DOHH2 (cell line): Measurements from ENCODE around the gene PCDH17.

Experiments used
- H3F3A ChIP-seq: fragments of 200-600 bp; sonication (generic), shearing (Covaris generic); 2 replicates; pipeline ENCODE4 v1.6.0; 2016; ENCODE audit warnings: antibody characterized with exemption, mild to moderate bottlenecking; ENCODE audit not compliant: control insufficient read depth, insufficient read depth
- H3K27ac ChIP-seq: fragments of 200-600 bp; sonication (generic); 2 replicates; pipeline ENCODE4 v1.5.1; 2014; ENCODE audit warnings: low read depth, mild to moderate bottlenecking, low read length, moderate library complexity
- H3K27me3 ChIP-seq: fragments of 200-600 bp; sonication (generic); 2 replicates; pipeline ENCODE4 v1.6.1; 2014; ENCODE audit warnings: mild to moderate bottlenecking, low read length, mixed read lengths; ENCODE audit not compliant: control insufficient read depth
- H3K36me3 ChIP-seq: fragments of 200-600 bp; sonication (generic); 2 replicates; pipeline ENCODE4 v1.6.1; 2014; ENCODE audit warnings: mild to moderate bottlenecking, low read length, moderate library complexity, mixed read lengths; ENCODE audit not compliant: control insufficient read depth
- H3K4me1 ChIP-seq: fragments of 200-600 bp; sonication (generic); 2 replicates; pipeline ENCODE4 v1.6.1; 2014; ENCODE audit warnings: mild to moderate bottlenecking, low read length, mixed read lengths; ENCODE audit not compliant: control insufficient read depth
- H3K4me2 ChIP-seq: fragments of 200-600 bp; sonication (generic); 2 replicates; pipeline ENCODE4 v1.6.0; 2014; ENCODE audit warnings: mild to moderate bottlenecking, low read length, moderate library complexity
- H3K4me3 ChIP-seq: fragments of 200-600 bp; sonication (generic); 2 replicates; pipeline ENCODE4 v1.5.1; 2014; ENCODE audit warnings: mild to moderate bottlenecking, low read length, mixed read lengths
- H3K79me2 ChIP-seq: fragments of 200-600 bp; sonication (generic); 2 replicates; pipeline ENCODE4 v1.6.1; 2014; ENCODE audit warnings: mild to moderate bottlenecking, low read length, mixed read lengths; ENCODE audit not compliant: control insufficient read depth
- H3K9me2 ChIP-seq: fragments of 200-600 bp; sonication (generic); replicated peaks from 2 replicates; pipeline ENCODE4 v1.6.1; 2014; ENCODE audit warnings: mild to moderate bottlenecking, low read length, mixed read lengths; ENCODE audit not compliant: control insufficient read depth
- H3K9me3 ChIP-seq: fragments of 200-600 bp; sonication (generic); 2 replicates; pipeline ENCODE4 v1.6.1; 2014; ENCODE audit warnings: antibody characterized with exemption, low read length, mixed read lengths; ENCODE audit not compliant: control insufficient read depth, insufficient read depth
- H4K20me1 ChIP-seq: fragments of 200-600 bp; sonication (generic); 2 replicates; pipeline ENCODE4 v1.6.0; 2014; ENCODE audit warnings: low read depth, mild to moderate bottlenecking, antibody characterized with exemption, low read length, moderate library complexity; ENCODE audit not compliant: control insufficient read depth, insufficient read depth
- EZH2phosphoT487 ChIP-seq: fragments of 200-600 bp; sonication (generic); IDR thresholded peaks from 2 replicates; pipeline ENCODE4 v1.6.1; 2017; ENCODE audit warnings: borderline replicate concordance, mild to moderate bottlenecking, antibody characterized with exemption, low read length, moderate library complexity, mixed read lengths
- TF ChIP-seq, protein P1 (sequence below): fragments of 200-600 bp; sonication (generic); IDR thresholded peaks from one replicate; pipeline ENCODE4 v1.5.1; 2014; ENCODE audit warnings: antibody characterized with exemption, mild to moderate bottlenecking, low read depth, low read length; ENCODE audit not compliant: poor library complexity, severe bottlenecking

The PCDH17 gene

DNA sequence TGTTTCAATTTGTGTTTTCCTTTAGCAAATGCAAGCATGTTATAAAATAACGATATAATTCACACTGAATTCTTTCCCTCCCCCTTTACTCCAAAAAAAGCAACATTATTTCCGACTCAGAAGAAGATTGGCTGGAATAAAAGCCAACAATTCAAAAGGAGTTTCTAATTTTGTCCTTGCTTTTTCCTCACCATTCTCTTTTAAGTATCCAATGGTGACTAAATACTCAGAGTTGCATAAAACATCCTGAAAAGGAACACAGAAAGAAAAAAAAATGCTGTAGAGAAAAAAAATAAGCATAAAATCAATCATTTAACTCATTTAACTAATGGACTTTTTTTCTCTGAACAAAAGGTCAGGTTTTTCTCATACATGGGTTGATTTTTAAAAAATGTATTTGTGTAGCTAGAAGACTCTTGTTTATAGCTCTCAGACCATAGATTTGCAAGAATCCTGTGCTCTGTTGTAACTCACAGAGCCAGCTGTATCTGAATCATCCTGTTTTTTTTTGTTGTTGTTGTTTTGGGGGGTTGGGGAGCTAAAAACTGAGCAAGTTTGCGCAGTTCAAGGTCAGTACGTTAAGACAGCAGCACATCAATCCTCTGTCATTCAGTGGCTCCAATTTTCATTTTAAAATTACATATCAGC, 108.1 kb downstream of the PCDH17 start:
- Histone ChIP-seq H3K27me3 (no peaks in the 10 kb centered on the region), H3K9me3 (no peaks in the 10 kb centered on the region), H3K27ac (no peak overlapping the region), H3K9me2 (no peaks in the 10 kb centered on the region), H3F3A (no peaks in the 10 kb centered on the region), H3K4me2 (no peak overlapping the region), H4K20me1 (no peaks in the 10 kb centered on the region), H3K36me3 (no peaks in the 10 kb centered on the region), H3K4me1 (no peaks in the 10 kb centered on the region), H3K4me3 (no peak overlapping the region), H3K79me2 (no peaks in the 10 kb centered on the region)
- no peak for TF ChIP-seq EZH2phosphoT487
- TF ChIP-seq, protein P1, sequence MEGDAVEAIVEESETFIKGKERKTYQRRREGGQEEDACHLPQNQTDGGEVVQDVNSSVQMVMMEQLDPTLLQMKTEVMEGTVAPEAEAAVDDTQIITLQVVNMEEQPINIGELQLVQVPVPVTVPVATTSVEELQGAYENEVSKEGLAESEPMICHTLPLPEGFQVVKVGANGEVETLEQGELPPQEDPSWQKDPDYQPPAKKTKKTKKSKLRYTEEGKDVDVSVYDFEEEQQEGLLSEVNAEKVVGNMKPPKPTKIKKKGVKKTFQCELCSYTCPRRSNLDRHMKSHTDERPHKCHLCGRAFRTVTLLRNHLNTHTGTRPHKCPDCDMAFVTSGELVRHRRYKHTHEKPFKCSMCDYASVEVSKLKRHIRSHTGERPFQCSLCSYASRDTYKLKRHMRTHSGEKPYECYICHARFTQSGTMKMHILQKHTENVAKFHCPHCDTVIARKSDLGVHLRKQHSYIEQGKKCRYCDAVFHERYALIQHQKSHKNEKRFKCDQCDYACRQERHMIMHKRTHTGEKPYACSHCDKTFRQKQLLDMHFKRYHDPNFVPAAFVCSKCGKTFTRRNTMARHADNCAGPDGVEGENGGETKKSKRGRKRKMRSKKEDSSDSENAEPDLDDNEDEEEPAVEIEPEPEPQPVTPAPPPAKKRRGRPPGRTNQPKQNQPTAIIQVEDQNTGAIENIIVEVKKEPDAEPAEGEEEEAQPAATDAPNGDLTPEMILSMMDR = no peak

DNA sequence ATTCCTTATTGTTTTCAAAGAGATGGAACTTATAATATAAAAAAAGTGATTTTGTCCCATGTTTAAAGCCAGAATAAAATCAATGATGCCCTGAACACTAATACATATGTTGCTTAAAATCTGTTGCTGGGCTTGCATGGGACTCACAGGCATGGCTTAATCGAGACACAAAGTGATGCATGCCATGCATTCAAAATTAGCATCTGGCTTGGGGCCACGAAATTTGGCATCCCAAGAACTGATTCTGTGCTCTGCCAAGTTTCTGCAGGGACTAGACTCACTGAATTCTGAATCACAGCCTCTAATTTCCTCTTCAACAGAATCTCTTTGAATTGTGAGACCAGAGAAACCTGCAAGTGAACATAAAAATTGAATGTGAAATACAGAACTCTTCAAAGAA, 109.2 kb downstream of the PCDH17 start:
- TF ChIP-seq, protein P1 = no peak
- no peak for TF ChIP-seq EZH2phosphoT487
- Histone ChIP-seq H3K4me3 (no peak overlapping the region), H3K4me1 (no peaks in the 10 kb centered on the region), H3K79me2 (no peaks in the 10 kb centered on the region), H3K27ac (no peak overlapping the region), H3K9me3 (no peaks in the 10 kb centered on the region), H3F3A (no peaks in the 10 kb centered on the region), H3K9me2 (no peaks in the 10 kb centered on the region), H3K4me2 (no peak overlapping the region), H3K27me3 (no peaks in the 10 kb centered on the region), H3K36me3 (no peaks in the 10 kb centered on the region), H4K20me1 (no peaks in the 10 kb centered on the region)

DNA sequence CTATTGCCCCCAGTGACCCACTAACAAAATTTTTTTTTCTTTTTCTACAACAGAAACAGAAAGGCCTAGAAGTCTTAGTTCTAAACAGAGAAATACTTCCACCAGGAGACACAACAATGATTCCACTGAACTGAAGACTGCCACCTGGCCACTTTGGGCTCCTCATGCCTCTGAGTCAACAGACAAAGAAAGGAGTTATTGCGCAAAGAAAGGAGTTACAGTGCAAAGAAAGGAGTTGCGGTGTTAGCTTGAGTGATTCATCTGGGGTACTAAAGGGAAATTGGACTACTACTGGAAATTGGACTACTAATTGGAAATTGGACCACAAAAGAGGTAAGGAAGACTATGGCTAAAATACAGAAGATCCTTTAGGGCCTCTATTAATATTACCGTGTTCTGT, 116.6 kb downstream of the PCDH17 start:
- H3K36me3 ChIP-seq = no peaks in the 10 kb centered on the region
- H3K4me1 ChIP-seq = no peaks in the 10 kb centered on the region
- no peak overlapping the region for H3K27ac ChIP-seq
- no peaks in the 10 kb centered on the region for H3K9me3 ChIP-seq
- H3K4me3 ChIP-seq = no peak overlapping the region
- H3K9me2 ChIP-seq = no peaks in the 10 kb centered on the region
- no peaks in the 10 kb centered on the region for H3K27me3 ChIP-seq
- no peaks in the 10 kb centered on the region for H3K79me2 ChIP-seq
- H4K20me1 ChIP-seq = no peaks in the 10 kb centered on the region
- TF ChIP-seq, protein P1 = no peak
- TF ChIP-seq EZH2phosphoT487 = no peak
- H3F3A ChIP-seq = no peaks in the 10 kb centered on the region
- H3K4me2 ChIP-seq = no peak overlapping the region

DNA sequence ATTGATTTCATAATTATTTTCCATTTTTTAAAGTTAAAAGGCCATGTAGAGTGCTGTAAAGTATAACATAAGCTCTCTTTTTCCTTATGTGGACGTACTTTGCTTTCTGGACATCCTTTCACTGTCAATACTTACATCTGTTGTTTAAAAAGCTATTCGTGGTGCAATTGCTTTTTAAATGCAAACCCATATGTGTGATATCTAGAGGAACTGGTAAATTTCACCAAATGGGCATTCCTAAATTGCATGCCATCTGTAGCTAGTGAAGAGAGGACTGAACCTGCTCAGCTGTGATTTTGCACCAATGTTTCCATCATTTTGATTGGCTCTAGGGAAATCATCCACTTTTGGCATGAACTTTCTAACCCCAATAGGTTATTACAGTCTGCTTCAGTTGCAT, 129.4 kb downstream of the PCDH17 start:
- Histone ChIP-seq H3K9me3 (no peaks in the 10 kb centered on the region), H3K27ac (no peak overlapping the region), H3K79me2 (no peaks in the 10 kb centered on the region), H3K36me3 (no peaks in the 10 kb centered on the region), H3K4me1 (no peaks in the 10 kb centered on the region), H4K20me1 (no peaks in the 10 kb centered on the region), H3K27me3 (no peaks in the 10 kb centered on the region), H3K4me2 (no peak overlapping the region), H3K4me3 (no peak overlapping the region), H3F3A (no peaks in the 10 kb centered on the region), H3K9me2 (no peaks in the 10 kb centered on the region)
- TF ChIP-seq, protein P1 = no peak
- TF ChIP-seq EZH2phosphoT487 = no peak
